ENCODE results near the gene CSNK2A3. TPM values are rescaled to one million over a fixed set of nuclear protein-coding genes. Genes with fewer than 3 reads are reported as not detected.

The CSNK2A3 gene
- total and polyA plus RNA-seq, 12 donors: 0.57 to 2.2 (median 0.99) TPM; not detected in 1

DNA sequence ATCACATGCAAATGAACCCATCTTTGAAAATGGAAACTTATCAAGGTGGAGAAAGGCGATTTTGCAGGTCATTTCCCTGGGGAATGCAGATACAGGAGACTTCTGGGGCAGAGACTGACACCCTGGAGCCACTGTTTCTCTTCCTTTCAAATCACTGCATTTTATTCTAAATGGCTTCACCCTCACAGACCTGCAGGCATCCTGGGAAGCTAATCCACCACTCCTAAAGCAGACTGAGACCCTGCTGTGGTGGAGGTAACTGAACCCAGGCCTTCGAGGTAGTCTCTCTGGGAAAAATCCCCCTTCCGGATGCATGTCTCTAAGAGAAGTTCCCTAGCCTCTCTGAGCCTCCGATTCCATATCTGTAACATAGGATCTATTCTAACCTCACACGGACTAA, 20.9 kb upstream of the CSNK2A3 start:
- intact Hi-C loops (cut with DNase I): no loop called here
- Histone ChIP-seq H3K9me3 (no peaks in the 10 kb centered on the region), H3K4me3 (no peak overlapping the region), H3K27me3 (no peaks in the 10 kb centered on the region), H3K4me1 (peaks cover 0 to 13% (median 0%) of the 10 kb centered on the region in 9 donors), H3K27ac (no peak overlapping the region), H3K36me3 (peaks cover 0 to 96% (median 6%) of the 10 kb centered on the region in 9 donors)
- DNase-seq: no peak
- 80 to 81% methylated on average over 5 of the region's 5 CpGs for WGBS, 2 donors
- no peak for TF ChIP-seq CTCF (IDR thresholded peaks at IDR 0.05)
- ATAC-seq: no peak

- DNase-seq (no peak), ATAC-seq (no peak)
- peaks cover 0 to 96% (median 6%) of the 10 kb centered on the region in 9 donors for H3K36me3 ChIP-seq
- H3K9me3 ChIP-seq: peaks cover 0 to 10% (median 0%) of the 10 kb centered on the region in 11 donors
- peaks cover 0 to 13% (median 0%) of the 10 kb centered on the region in 9 donors for H3K4me1 ChIP-seq
- H3K27ac ChIP-seq: no peak overlapping the region
- WGBS, 2 donors: 96 to 97% methylated on average over 8 of the region's 8 CpGs
- H3K4me3 ChIP-seq: no peak overlapping the region
- intact Hi-C loops (cut with DNase I): no loop called here
- no peaks in the 10 kb centered on the region for H3K27me3 ChIP-seq
- no peak for TF ChIP-seq CTCF (IDR thresholded peaks at IDR 0.05)
These were observed 19.4 kb upstream of the CSNK2A3 start for GRCh38 chr11:11372461-11372860.

GRCh38 chr11:11370962-11371303, 17.9 kb upstream of the CSNK2A3 start:
- H3K27ac ChIP-seq: no peak overlapping the region
- peaks cover 0 to 13% (median 0%) of the 10 kb centered on the region in 9 donors for H3K4me1 ChIP-seq
- DNase-seq (no peak), ATAC-seq (no peak)
- no peak overlapping the region for H3K4me3 ChIP-seq
- 89 to 95% methylated on average over 6 of the region's 6 CpGs for WGBS, 2 donors
- intact Hi-C loops (cut with DNase I): no loop called here
- TF ChIP-seq CTCF (IDR thresholded peaks at IDR 0.05): no peak
- peaks cover 0 to 10% (median 0%) of the 10 kb centered on the region in 11 donors for H3K9me3 ChIP-seq
- peaks cover 0 to 86% (median 6%) of the 10 kb centered on the region in 9 donors for H3K36me3 ChIP-seq
- no peaks in the 10 kb centered on the region for H3K27me3 ChIP-seq

DNA sequence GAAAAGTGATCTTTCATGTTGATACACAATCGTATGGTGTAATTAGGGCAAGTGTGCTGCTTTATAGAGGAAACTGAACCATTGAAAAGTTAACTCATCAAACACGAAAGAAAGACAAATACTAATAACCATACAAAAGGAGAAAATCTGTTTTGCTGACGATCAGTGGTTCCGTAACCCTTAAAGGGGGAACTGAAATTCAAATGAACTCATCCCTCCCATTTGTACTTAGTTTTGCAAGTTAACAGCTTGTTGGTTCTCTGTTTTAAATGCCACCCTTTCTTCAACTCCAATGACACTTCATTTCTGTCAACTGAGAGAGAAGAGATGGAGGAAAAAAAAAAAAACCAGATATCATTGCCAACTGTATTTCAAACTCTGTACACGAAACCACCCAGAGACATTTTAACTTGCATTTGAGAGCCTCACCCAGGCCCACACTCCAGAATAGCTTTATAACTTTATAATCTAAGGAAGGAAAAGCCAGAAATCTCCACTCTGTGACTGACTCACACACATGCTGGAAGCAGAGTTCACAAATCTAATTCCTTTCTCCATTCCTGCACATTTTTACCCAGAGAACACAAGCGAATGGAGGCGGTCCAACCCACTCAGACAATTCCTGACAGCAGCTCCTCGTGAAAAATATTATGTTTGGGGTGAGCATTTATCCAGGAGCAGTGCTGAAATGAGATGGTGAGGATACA, 17.4 kb upstream of the CSNK2A3 start:
- no peak for TF ChIP-seq CTCF (IDR thresholded peaks at IDR 0.05)
- 80 to 90% methylated on average over 8 of the region's 8 CpGs for WGBS, 2 donors
- no peak for DNase-seq
- H3K27me3 ChIP-seq: no peaks in the 10 kb centered on the region
- no peak overlapping the region for H3K27ac ChIP-seq
- peaks cover 0 to 13% (median 0%) of the 10 kb centered on the region in 9 donors for H3K4me1 ChIP-seq
- H3K36me3 ChIP-seq: peaks cover 0 to 86% (median 6%) of the 10 kb centered on the region in 9 donors
- no peak overlapping the region for H3K4me3 ChIP-seq
- no peak for ATAC-seq
- peaks cover 0 to 10% (median 0%) of the 10 kb centered on the region in 11 donors for H3K9me3 ChIP-seq
- intact Hi-C loops (cut with DNase I): no loop called here

Measured in heart right ventricle (tissue), 16 donors.